NCI-H2029 (cell line): Measurements from ENCODE around the gene PCYOX1L.

Experiments
- DNase-seq: peaks from one replicate; lab custom pipeline; 2025; lab: John Stamatoyannopoulos, UW

The PCYOX1L gene

GRCh38 chr5:149338364-149338763 lies 19.5 kb upstream of the PCYOX1L start:
- DNase-seq, result peak; percentile 72

DNA sequence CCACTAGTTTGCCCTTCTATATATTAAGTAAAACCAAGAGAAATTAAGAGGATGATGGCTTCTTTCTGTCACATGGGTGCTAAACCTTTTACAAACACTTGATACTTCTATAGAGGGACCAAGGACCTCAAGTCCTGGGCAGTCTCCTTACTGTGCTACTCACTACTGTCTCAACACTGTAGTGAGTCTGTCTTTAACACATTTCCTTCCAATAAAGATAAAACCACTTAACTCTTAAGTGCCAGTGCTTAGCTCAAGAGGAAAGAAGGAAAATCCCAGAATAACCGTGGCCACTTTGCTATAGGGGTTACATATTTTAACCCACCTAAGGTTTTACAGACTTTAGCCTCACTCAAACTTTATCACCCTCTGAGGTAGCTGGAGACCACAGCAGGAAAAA lies 16.9 kb upstream of the PCYOX1L start:
- DNase-seq, result no peak

DNA sequence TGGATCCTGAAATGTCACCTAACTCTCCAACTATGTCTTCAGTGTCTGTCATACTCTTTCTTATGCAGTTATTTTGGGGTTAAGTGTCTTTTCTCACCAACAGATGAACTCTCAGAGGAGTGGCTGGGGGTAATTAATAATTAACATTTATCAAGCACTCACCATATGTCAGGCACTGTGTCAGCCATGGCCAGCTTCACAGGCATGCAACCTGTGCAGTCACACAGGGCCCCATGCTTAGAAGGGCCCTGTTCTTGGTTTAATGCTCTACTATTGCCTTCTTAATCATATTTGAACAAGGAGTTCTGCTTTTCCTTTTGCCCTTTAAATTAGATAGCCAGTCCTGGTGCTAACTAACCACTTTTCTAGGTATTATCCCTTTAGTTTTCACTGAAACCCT lies 16.0 kb upstream of the PCYOX1L start:
- no peak for DNase-seq

GRCh38 chr5:149344151-149344550 lies 13.7 kb upstream of the PCYOX1L start:
- no peak for DNase-seq

- peak; percentile 98 for DNase-seq
These were observed 12.5 kb upstream of the PCYOX1L start, which contains the start of gene GRPEL2 for GRCh38 chr5:149345147-149345891. Gene GRPEL2, plus strand, starts transcription at chr5:149345499. Its CDS starts 41 bp downstream, at chr5:149345540.

DNA sequence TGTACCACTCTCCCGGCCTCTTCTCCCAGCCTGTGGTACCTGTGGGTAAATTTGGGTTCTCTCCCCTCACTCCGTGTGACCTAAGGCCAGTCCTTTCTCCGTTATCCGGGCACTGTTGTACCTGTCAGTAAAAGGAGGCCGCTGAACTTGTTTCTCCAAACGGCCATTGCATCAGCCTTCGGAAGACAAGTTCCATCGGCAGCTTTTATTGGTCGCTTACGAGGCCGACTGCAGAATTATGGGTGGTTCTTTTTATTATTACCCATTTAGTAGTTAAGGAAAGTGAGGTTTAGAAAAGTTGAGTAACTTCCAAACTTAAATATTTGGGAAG lies 12.0 kb upstream of the PCYOX1L start:
- DNase-seq, result no peak

- no peak for DNase-seq
These were observed 9.3 kb upstream of the PCYOX1L start for GRCh38 chr5:149348518-149348917.

GRCh38 chr5:149349382-149349781 lies 8.5 kb upstream of the PCYOX1L start:
- DNase-seq, result no peak

- no peak for DNase-seq
These were observed 5.7 kb upstream of the PCYOX1L start for GRCh38 chr5:149352169-149352568.

DNA sequence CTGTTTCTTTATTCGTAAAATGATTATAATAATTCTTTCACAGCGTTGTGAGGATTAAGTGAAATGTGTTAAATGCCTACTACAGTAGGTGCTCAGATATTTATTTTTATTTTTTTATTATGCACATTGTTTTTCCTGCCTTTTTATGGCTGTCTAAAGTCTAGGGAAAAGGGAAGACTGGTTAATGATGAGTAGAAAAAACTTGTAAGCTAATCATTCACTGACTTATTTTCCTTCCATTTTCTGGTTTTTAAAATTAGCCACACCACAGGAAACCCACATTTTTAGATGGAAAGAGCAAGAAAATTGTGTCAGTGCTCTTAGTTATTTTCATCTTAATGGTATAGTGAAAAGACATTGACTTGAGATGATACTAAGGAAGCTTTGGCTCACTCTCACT lies 3.9 kb upstream of the PCYOX1L start:
- DNase-seq, result no peak

- DNase-seq, result no peak
These were observed 2.2 kb upstream of the PCYOX1L start for GRCh38 chr5:149355688-149356087.

DNA sequence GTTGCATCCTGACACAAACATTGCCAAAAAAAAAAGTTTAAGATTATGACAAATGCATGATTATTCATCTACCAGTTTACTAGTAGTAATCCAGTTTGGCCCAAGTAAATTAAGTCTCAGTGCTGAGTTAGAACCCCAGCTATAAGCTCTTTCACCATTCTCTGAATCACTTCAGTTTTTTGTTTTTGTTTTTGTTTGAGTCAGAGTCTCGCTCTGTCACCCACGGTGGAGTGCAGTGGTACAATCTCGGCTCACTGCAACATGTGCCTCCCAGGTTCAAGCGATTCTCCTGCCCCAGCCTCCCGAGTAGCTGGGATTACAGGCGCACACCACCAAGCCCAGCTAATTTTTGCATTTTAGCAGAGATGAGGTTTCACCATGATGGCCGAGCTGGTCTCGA lies 1.5 kb upstream of the PCYOX1L start:
- DNase-seq, result no peak

- DNase-seq, result peak; percentile 48
These were observed 427 bp downstream of the PCYOX1L start for GRCh38 chr5:149358294-149358651.

GRCh38 chr5:149358868-149359495 lies 1.1 kb downstream of the PCYOX1L start:
- no peak for DNase-seq

DNA sequence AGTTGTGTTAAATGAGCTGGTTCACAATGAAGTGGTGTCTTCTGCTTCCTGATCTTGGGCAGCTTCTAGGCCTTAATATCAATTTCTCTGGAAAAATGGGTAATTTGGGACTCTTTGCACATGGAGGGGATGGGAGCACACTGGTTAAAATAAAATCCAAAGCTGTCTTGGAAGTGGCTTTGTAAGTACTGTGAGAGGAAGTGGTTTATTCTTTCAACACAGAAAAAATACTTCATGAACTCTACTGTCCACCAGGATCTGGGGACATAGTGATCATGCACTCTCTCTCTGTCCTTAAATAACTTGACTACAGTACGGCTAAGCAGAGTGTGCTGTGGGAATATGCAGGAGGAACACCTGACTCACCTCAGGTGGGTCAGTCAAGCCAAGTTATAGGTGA lies 2.4 kb downstream of the PCYOX1L start:
- DNase-seq, result no peak

GRCh38 chr5:149362541-149362940 lies 4.7 kb downstream of the PCYOX1L start:
- DNase-seq, result no peak

- no peak for DNase-seq
These were observed 5.5 kb downstream of the PCYOX1L start for GRCh38 chr5:149363358-149363757.

GRCh38 chr5:149363936-149364335 lies 6.1 kb downstream of the PCYOX1L start:
- no peak for DNase-seq

DNA sequence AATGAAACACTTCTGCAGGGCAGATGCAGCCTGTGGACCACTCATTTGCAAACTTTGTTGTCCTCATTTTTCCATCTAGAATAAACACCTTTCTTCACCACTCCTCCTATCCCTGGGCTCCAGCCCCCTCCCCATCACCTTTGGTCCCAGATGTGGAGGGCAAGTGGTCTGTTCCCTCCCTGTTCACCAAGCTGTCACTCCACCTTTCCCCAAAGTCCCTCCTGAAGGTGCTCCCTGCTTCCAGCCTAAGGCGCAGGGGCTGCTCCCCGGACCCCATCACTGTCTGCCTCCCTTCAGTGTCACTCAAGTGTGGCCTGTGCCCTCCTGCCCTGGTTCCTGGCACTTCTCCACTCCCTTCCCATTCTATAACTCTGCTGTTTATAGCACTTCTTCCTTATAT lies 6.9 kb downstream of the PCYOX1L start:
- no peak for DNase-seq

DNA sequence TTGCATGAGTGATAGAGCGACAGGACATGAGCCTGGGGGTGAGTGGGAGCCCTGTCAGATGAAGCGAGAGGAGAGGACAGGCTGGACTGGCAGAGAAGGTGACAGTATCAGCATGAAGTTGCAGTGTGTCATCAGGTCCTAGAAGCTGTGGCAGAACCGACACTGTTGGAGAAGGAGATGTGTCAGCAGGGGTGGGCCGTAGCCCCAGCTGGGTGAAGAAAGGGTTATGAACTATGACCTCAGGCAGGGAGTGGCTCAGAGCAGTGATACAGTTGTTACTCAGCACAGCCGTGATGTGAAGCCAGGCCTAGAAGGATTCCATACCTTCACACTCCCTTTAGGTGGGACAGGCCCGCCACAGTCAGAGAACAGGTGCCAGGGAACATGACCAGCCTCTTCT lies 7.6 kb downstream of the PCYOX1L start:
- DNase-seq, result no peak

DNA sequence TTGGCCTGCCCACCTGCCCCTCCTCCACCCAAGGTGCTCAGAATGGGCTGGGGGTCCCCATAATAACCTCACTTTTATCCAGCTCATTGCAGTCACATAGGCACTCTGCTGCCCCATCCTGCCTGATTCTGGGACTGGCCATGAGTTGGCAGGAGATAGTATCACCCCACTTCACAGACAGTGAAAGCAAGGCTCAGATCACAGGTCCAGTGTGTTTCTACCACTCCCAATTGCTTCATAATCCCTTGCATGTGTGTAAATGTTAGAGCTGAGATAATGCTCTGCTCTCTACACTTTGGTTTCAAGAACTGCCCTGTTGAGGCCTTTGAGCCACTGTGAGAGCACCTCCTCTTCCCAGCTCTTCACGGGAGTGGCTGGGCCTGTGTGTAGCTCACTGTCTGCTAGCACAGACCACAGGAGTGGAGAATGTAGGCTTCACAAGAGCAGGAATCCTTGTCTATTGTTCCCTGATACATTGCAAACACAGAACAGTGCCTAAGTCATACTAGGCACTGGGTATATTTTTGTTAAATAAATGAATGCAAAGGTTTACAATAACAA lies 8.4 kb downstream of the PCYOX1L start:
- no peak for DNase-seq

DNA sequence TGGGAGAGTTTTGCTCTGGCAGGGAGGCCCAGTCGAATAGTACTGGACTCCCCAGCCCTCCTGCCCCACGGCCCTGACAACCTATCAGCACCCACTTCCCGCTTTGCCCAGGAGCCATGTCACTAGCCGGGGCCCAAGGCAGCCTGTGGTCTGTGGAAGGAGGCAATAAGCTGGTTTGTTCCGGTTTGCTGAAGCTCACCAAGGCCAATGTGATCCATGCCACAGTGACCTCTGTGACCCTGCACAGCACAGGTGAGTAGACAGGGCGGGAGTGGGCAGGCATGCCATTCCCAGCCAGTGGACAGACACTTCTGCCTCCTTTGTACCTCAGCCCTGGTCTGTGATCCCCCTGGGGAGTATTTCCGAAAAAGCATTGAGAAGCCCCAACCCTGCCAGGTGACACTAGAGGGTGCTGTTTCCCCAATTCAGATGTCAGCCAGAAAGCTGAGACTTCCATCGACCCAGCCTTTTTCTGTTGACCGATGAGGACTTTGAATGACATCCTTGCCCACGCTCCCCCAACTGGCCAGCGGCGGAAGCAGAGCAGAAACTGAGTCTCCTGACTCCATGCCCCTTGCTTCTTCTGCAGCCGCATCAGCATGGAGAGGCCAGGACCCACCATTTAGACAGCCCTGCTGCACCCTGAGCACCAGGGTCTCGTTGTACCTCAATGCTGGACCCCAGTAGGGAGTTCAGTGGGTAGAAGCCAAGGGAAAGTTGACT lies 9.6 kb downstream of the PCYOX1L start:
- DNase-seq, result peak; percentile 30
